ENCODE data around the gene HECTD2. TPM values are rescaled to one million over a fixed set of nuclear protein-coding genes. Genes with fewer than 3 reads are reported as not detected.
"Not testable (repeated sequence)": the region's sequence is repeated elsewhere in the genome, so short reads cannot be mapped to it uniquely, and the experiment has no call there.

The HECTD2 gene
- total RNA-seq (2014; rRNA removed; shearing (Covaris generic)): 8.5 and 10.0 TPM in 2 replicates

GRCh38 chr10:91409869-91410637 is at the start of gene HECTD2:
Gene HECTD2 (plus strand): TSS chr10:91410344. CDS start chr10:91410439, 95 bp downstream.
- DNase-seq (ENCODE audit: low read depth): peak; percentile 74

- no peak for DNase-seq (ENCODE audit: low read depth)
Measured at GRCh38 chr10:91360461-91360860, 49.7 kb upstream of the HECTD2 start.

GRCh38 chr10:91365519-91365918 is 44.6 kb upstream of the HECTD2 start:
- not testable (repeated sequence) for DNase-seq (ENCODE audit: low read depth)

GRCh38 chr10:91366704-91367103 is 43.4 kb upstream of the HECTD2 start:
- DNase-seq (ENCODE audit: low read depth): no peak

- DNase-seq (ENCODE audit: low read depth): no peak
Measured at GRCh38 chr10:91367127-91367531, 43.0 kb upstream of the HECTD2 start.

- DNase-seq (ENCODE audit: low read depth): no peak
Measured at GRCh38 chr10:91367558-91367957, 42.6 kb upstream of the HECTD2 start.

GRCh38 chr10:91369978-91370589 is 40.1 kb upstream of the HECTD2 start:
- peak; percentile 41 for DNase-seq (ENCODE audit: low read depth)

GRCh38 chr10:91374052-91374451 is 36.1 kb upstream of the HECTD2 start:
- no peak for DNase-seq (ENCODE audit: low read depth)

GRCh38 chr10:91378061-91378460 is 32.1 kb upstream of the HECTD2 start:
- peak; percentile 83 for DNase-seq (ENCODE audit: low read depth)

- no peak for DNase-seq (ENCODE audit: low read depth)
Measured at GRCh38 chr10:91380873-91381256, 29.3 kb upstream of the HECTD2 start.

- peak; percentile 83 for DNase-seq (ENCODE audit: low read depth)
Measured at GRCh38 chr10:91381257-91381891, 28.8 kb upstream of the HECTD2 start.

- DNase-seq (ENCODE audit: low read depth): no peak
Measured at GRCh38 chr10:91385306-91386085, 24.6 kb upstream of the HECTD2 start.

GRCh38 chr10:91389636-91390512 is 20.3 kb upstream of the HECTD2 start:
- DNase-seq (ENCODE audit: low read depth): peak; percentile 46

GRCh38 chr10:91390513-91390825 is 19.7 kb upstream of the HECTD2 start:
- DNase-seq (ENCODE audit: low read depth): not testable (repeated sequence)

GRCh38 chr10:91391920-91392319 is 18.2 kb upstream of the HECTD2 start:
- DNase-seq (ENCODE audit: low read depth): no peak

- DNase-seq (ENCODE audit: low read depth): no peak
Measured at GRCh38 chr10:91406322-91406721, 3.8 kb upstream of the HECTD2 start.

- DNase-seq (ENCODE audit: low read depth): peak; percentile 89
Measured at GRCh38 chr10:91409069-91409868, 875 bp upstream of the HECTD2 start.

GRCh38 chr10:91410638-91411371 is 661 bp downstream of the HECTD2 start:
- DNase-seq (ENCODE audit: low read depth): no peak

GRCh38 chr10:91411621-91412020 is 1.5 kb downstream of the HECTD2 start:
- DNase-seq (ENCODE audit: low read depth): no peak

Data from RPMI7951 (cell line).